Ascending aorta (tissue), 2 donors: ENCODE data around the gene POU2F3. TPM values are rescaled to one million over a fixed set of nuclear protein-coding genes. Genes with fewer than 3 reads are reported as not detected.
A peak's percentile ranks its signal among the peaks of the same experiment; 100 is the strongest.

Experiments
- DNase-seq, 2 donors: peaks; one replicate each; pipeline ENCODE4 v3.0.0-alpha.2; 2019; ENCODE audit warnings: low spot score in 2 of 2
- H3K27ac ChIP-seq, 2 donors: fragments of 200-600 bp; sonication (generic); one replicate each; pipeline ENCODE4 v1.5.1; 2016 to 2017; ENCODE audit warnings: mild to moderate bottlenecking in 1 of 2
- H3K27me3 ChIP-seq: fragments of 200-600 bp; sonication (generic); one replicate; pipeline ENCODE4 v1.5.1; 2017
- H3K36me3 ChIP-seq, 2 donors: fragments of 200-600 bp; sonication (generic); one replicate each; pipeline ENCODE4 v1.5.1; 2016
- H3K4me1 ChIP-seq, 2 donors: fragments of 200-600 bp; sonication (generic); one replicate each; pipeline ENCODE4 v1.5.1; 2016 to 2017; ENCODE audit warnings: mild to moderate bottlenecking in 1 of 2
- H3K4me3 ChIP-seq, 2 donors: fragments of 200-600 bp; sonication (generic); one replicate each; pipeline ENCODE4 v1.5.1; 2016 to 2017; ENCODE audit warnings: mild to moderate bottlenecking in 1 of 2
- H3K9me3 ChIP-seq, 2 donors: fragments of 200-600 bp; sonication (generic); one replicate each; pipeline ENCODE4 v1.5.1; 2016
- intact Hi-C: fragments of 100-400 bp; cut with DNase I; formaldehyde crosslinking; loops from one replicate; pipeline ENCODE4 v1.15.1; 2023
- total RNA-seq: library from RNA; depleted of rRNA; stranded (reverse); fragments of >200 nt; gene quantifications from one replicate; pipeline ENCODE4 v1.1.0, GENCODE V29; 2016
- TF ChIP-seq, protein P1 (sequence below), 3 experiments: fragments of 200-600 bp in 2 of 3; fragments of 450-650 bp in 1 of 3; sonication (generic) in 2 of 3; IDR thresholded peaks; one replicate each; pipeline ENCODE4 v1.5.1; 2016 to 2019; ENCODE audit warnings: antibody characterized with exemption in 3 of 3, mild to moderate bottlenecking in 1 of 3, moderate library complexity in 1 of 3

POU2F3 gene
- total RNA-seq, 1 donor from 2014 or later = not detected

DNA sequence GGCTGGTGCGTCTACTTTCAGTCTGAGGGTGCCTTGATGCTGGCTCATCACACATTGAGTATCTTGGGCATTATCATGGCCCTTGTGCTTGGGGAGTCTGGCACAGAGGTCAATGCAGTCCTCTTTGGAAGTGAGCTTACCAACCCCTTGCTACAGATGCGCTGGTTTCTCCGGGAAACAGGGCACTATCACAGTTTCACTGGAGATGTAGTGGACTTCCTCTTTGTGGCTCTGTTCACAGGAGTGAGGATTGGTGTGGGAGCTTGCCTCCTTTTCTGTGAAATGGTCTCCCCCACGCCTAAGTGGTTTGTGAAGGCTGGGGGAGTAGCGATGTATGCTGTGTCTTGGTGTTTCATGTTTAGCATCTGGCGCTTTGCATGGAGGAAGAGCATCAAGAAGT is 90.1 kb downstream of the POU2F3 start:
- no peak for DNase-seq
- Histone ChIP-seq H3K27me3 (no peaks in the 10 kb centered on the region), H3K36me3 (peaks cover 6 to 13% of the 10 kb centered on the region in 2 donors), H3K27ac (no peak overlapping the region), H3K4me1 (peaks cover 15 to 45% of the 10 kb centered on the region in 2 donors), H3K4me3 (no peak overlapping the region), H3K9me3 (no peaks in the 10 kb centered on the region)
- TF ChIP-seq, protein P1, sequence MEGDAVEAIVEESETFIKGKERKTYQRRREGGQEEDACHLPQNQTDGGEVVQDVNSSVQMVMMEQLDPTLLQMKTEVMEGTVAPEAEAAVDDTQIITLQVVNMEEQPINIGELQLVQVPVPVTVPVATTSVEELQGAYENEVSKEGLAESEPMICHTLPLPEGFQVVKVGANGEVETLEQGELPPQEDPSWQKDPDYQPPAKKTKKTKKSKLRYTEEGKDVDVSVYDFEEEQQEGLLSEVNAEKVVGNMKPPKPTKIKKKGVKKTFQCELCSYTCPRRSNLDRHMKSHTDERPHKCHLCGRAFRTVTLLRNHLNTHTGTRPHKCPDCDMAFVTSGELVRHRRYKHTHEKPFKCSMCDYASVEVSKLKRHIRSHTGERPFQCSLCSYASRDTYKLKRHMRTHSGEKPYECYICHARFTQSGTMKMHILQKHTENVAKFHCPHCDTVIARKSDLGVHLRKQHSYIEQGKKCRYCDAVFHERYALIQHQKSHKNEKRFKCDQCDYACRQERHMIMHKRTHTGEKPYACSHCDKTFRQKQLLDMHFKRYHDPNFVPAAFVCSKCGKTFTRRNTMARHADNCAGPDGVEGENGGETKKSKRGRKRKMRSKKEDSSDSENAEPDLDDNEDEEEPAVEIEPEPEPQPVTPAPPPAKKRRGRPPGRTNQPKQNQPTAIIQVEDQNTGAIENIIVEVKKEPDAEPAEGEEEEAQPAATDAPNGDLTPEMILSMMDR (IDR thresholded peaks at IDR 0.05) = no peak
- intact Hi-C loops = no loop called here

DNA sequence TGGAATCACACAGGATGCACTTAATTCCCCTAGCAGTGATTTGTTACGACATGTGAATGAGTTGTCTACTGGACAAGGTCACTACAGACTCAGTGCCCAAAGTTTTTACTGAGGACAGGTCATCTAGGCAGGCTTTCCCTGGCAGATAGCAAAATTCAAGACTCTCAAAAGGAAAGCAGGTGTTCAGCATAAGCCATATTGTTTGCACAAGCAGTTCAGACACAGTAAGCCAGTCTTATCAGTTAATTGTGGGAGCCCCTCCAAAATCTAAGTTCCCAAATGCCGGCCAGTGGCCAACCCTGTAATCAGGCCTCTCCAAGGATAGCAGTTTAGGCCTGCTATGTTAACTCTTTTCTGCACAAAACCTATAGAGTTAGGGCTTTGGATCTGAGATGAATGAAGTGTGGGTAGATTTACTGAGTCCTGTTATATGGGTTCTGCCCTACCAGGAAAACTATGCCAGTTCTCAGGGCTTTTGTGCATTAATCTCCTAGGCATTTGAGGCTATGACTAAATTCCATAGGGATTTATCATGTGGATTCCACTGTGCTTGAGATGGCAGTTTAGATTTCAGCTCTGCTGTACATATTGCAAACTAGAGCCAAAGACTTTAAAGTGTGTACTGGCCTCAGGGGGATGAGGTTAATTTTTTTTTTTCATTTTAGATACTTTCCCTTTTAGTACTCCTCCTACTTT is 91.5 kb downstream of the POU2F3 start:
- H3K9me3 ChIP-seq = no peaks in the 10 kb centered on the region
- peak overlapping the region; percentile 99 to 100 for H3K27ac ChIP-seq
- DNase-seq = no peak
- H3K4me3 ChIP-seq = no peak overlapping the region
- intact Hi-C loops = no loop called here
- no peaks in the 10 kb centered on the region for H3K27me3 ChIP-seq
- H3K4me1 ChIP-seq = peaks cover 15 to 42% of the 10 kb centered on the region in 2 donors
- TF ChIP-seq, protein P1 (IDR thresholded peaks at IDR 0.05) = no peak
- peaks cover 6 to 13% of the 10 kb centered on the region in 2 donors for H3K36me3 ChIP-seq

DNA sequence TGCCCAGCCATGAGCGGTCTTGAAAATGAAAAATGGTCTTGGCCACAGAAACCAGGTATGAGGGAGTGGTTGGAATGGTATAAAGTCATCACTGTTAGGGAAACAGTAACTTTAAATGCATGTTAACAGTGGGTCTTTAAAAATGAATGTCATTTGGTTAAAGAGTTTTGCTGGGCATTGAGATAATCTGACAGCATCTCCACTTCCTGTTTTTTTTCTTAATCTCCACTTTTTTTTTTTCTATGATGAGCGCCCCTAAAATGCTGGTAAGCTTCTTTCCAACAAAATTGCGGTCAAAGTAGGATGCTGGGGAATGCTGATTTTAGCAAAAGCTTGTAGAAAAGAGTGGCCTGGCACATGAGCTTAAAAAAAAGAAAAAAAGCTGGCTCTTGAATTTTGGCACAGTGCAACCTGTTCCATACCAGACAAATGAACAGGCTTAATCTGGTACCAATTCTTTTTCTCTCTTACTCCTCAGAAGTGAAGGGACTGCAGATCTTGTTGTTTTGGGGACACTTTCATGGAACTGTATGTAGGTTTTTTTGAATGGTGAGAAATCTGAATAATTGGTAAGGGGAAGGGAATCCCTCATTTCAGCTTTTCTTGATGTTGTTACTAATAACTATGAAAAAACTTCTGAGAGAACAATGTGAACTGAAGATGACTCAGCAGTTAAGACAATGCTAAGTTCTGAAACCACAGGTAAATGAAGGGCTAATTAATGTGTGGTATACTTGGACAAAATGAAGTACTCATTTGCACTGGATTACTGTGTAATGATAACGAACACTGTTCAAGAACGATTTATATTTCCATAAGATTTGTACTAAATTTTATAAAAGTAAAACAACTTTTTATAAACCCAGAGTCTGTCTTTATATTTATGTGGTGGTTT is 93.1 kb downstream of the POU2F3 start:
- peaks cover 6 to 13% of the 10 kb centered on the region in 2 donors for H3K36me3 ChIP-seq
- no peak for DNase-seq
- intact Hi-C loops = no loop called here
- no peaks in the 10 kb centered on the region for H3K9me3 ChIP-seq
- no peaks in the 10 kb centered on the region for H3K27me3 ChIP-seq
- peaks cover 15 to 32% of the 10 kb centered on the region in 2 donors for H3K4me1 ChIP-seq
- peak overlapping the region; percentile 99 to 100 for H3K27ac ChIP-seq
- H3K4me3 ChIP-seq = peak overlapping the region in 1 of 2 donors; percentile 5
- TF ChIP-seq, protein P1 (IDR thresholded peaks at IDR 0.05) = no peak

DNA sequence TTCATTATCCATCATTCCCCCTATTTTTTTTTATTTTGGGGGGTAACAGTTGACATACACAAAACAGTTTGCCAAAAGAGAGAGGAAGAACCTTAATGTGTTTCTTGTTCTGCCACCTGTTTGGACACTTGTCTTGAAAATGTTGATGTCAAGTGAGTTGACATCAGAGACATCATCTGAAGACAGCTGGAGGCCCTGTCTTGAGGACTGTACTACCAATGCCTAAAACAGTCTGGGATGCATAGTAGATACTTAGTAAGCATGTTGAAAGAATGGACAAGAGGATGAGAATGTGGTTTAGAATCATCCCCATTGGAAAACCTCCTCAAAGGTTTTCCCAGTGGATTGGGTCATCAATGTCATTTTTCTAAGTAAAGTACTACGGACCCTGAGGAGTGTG is 93.9 kb downstream of the POU2F3 start:
- Histone ChIP-seq H3K9me3 (no peaks in the 10 kb centered on the region), H3K4me3 (peak overlapping the region in 1 of 2 donors; percentile 5), H3K4me1 (peaks cover 15 to 32% of the 10 kb centered on the region in 2 donors), H3K27ac (peak overlapping the region; percentile 99 to 100), H3K27me3 (no peaks in the 10 kb centered on the region), H3K36me3 (peaks cover 6 to 13% of the 10 kb centered on the region in 2 donors)
- TF ChIP-seq, protein P1 (IDR thresholded peaks at IDR 0.05) = no peak
- intact Hi-C loops = no loop called here
- DNase-seq = no peak

DNA sequence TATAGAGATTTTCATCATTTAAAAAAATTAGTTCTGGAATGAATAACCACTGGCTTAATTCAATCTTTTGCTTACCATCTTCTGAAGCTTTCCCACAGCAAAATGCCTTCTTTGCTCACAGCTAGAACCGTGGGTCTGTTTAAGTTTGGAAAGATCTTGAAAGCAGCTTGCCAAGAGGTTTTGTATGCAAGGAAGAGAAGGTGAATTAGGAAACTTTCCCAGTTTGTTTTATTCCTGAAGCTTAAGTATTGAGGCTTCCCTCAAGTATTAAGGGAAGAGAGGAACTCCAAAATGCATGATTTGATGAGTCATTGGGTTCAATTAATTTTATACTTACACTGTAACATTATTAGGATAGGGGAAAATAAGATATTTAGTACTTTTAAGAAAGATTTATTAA is 94.4 kb downstream of the POU2F3 start:
- peaks cover 15 to 35% of the 10 kb centered on the region in 2 donors for H3K4me1 ChIP-seq
- TF ChIP-seq, protein P1 (IDR thresholded peaks at IDR 0.05) = no peak
- H3K9me3 ChIP-seq = no peaks in the 10 kb centered on the region
- peak overlapping the region; percentile 99 to 100 for H3K27ac ChIP-seq
- DNase-seq = no peak
- H3K36me3 ChIP-seq = peaks cover 6 to 13% of the 10 kb centered on the region in 2 donors
- intact Hi-C loops = no loop called here
- H3K4me3 ChIP-seq = no peak overlapping the region
- no peaks in the 10 kb centered on the region for H3K27me3 ChIP-seq
